GM18907 (cell line): ENCODE data around the gene ULBP2.
"Not testable (repeated sequence)": the region's sequence is repeated elsewhere in the genome, so short reads cannot be mapped to it uniquely, and the experiment has no call there.

ENCODE experiments used
- ATAC-seq: cut with Tn5 transposase; IDR thresholded peaks from one replicate; pipeline ENCODE4 v1.9.1; 2021; ENCODE audit warnings: mild to moderate bottlenecking, moderate library complexity; ENCODE audit not compliant: unreplicated experiment

ULBP2 gene

DNA sequence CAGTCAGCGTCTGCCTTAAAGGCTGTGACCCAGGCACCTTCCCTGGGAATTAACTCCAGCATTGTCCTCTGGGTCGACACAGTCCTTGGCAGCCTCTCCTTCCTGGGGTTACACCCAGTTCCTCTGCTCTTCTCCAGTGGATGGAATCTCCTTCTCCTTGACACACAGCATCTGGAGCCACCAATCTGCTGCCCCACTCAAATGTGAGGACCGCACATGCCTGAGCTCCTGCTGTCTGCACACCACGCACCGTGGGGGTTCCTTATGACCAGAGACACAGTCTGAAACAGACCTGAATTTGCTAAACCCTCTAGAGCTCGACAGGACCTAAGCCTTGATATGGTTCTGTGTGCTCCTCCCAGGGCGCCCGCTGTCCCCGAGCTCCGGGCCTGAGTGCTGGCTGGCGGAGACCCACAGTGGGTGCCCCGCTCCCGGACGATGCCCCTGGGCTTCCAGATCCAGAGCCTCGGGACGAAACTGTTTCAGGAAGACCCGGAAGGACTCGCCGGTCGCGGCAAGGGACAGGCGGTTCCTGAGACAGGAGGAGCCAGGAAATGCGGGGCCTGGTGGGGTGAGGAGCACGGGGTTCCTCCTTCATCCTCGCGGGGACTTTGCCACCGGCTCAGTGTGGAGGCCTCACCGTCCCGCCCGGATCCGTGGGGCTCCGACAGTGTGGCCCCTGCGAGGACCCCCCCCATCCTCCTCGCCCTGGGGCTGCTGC lies 16.4 kb upstream of the ULBP2 start:
- no peak for ATAC-seq

GRCh38 chr6:149925974-149926777 lies 15.6 kb upstream of the ULBP2 start:
- no peak for ATAC-seq

- ATAC-seq: not testable (repeated sequence)
Observed at GRCh38 chr6:149927025-149927424, 14.8 kb upstream of the ULBP2 start.

DNA sequence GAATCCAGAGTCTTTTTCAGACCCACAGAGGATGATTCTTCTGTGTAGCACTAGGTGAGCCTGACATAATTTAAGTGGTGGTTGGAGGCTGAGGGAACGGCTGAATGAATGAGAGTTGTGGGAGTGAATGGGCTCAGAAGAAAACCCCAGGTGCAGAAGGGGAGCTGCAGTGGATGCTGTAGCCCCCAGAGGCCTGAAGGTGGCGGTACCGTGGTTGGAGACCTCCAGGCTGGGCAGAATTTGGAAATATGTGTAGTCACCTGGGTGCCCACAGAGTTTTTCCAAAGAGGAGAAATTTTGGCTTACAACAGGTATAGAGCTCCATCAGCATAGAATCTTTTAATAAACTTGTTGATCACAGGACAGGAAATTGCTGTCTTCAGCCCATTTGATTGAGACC lies 12.4 kb upstream of the ULBP2 start:
- no peak for ATAC-seq

DNA sequence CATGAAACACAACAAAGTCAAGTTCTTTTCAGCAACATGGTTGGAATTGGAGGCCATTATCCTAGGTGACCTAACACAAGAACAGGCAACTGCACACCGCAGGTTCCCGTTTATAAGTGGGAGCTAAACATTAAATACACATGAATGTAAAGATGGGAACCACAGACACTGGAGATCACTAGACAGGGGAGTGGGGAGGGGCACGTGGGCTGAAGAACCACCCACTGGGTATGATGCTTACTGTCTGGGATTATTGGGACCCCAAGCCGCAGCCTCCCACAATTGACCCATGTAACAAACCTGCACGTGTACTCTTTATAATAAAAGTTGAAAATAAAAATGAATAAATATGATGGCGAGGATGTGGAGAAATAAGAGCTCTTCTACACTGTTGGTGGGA lies 10.3 kb upstream of the ULBP2 start:
- ATAC-seq: no peak

DNA sequence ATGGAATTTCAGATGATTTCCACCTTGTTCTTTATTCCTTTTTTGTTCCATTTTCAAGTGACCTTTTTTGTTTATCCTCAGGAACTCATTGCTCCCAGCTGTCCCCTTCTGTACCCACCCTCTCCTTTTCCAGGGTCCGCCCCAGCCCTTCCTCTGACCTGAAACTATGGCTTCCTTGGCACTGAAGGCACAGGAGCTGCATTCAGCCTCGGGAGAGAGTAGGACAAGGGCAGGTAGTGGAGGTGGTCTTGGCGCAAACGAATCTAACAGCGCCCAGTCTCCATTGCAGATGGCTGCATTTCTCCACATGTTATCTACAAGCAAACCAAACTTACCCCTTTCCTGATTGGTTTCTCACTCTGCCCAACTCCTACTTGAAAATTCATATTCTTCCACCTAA lies 8.8 kb upstream of the ULBP2 start:
- no peak for ATAC-seq

DNA sequence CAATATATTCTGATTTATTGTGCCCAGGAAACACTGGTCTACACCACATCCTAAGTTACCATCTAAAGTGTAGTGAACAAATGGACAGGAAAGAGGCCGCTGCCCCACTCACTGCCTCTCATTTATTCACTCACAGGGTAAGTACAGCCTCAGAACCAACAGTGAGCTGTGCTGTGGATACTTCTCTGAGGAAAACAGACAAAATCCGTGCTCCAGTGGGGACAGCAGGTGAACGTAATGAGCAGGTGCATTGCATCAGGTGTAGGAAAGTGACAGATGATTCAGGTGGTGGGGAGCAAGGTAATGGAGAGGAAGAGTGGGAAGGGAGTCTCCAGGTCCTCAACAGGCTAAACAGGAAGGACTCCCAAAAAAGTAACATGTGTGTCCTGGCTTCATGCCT lies 8.4 kb upstream of the ULBP2 start:
- no peak for ATAC-seq

GRCh38 chr6:149934249-149935156 lies 7.3 kb upstream of the ULBP2 start:
- no peak for ATAC-seq

DNA sequence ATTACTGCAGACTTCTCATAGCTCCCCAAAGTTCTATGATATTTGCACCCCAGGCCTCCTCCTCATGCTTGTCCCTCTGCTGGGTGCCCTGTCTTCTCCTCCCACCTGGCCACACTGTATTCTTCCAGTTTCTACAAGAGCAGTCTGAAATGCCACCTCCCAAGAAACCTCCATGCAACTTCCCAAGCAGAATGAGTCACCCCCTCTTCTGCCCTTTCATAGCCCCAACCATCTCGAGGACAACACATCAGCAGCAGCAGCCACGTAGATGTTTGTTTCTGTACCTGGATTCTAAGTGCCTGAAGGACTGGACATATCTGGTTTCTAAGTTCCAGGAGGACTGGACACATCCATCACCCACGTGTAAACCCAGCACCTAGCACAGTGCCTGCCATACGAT lies 6.6 kb upstream of the ULBP2 start:
- no peak for ATAC-seq

GRCh38 chr6:149935668-149936067 lies 6.1 kb upstream of the ULBP2 start:
- no peak for ATAC-seq

DNA sequence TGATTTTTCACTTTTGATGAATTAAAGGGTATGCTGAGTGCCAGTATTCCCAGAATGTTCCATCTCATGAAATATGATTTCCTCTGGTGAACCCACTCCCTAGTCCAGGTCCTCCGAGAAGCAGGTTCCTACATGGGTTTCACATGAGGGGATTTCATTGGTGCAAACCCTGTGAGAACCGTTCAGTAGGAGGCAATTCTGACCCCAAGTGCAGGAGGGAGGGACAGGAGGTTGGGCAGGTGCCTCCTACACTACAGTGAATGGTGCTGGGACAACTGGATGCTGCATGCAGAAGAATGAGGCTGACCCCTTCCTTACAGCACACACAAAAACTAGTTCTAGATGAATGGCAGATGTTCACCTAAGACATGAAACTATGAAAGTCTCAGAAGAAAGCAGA lies 5.1 kb upstream of the ULBP2 start:
- no peak for ATAC-seq

GRCh38 chr6:149938013-149938570 lies 3.7 kb upstream of the ULBP2 start:
- ATAC-seq: not testable (repeated sequence)

DNA sequence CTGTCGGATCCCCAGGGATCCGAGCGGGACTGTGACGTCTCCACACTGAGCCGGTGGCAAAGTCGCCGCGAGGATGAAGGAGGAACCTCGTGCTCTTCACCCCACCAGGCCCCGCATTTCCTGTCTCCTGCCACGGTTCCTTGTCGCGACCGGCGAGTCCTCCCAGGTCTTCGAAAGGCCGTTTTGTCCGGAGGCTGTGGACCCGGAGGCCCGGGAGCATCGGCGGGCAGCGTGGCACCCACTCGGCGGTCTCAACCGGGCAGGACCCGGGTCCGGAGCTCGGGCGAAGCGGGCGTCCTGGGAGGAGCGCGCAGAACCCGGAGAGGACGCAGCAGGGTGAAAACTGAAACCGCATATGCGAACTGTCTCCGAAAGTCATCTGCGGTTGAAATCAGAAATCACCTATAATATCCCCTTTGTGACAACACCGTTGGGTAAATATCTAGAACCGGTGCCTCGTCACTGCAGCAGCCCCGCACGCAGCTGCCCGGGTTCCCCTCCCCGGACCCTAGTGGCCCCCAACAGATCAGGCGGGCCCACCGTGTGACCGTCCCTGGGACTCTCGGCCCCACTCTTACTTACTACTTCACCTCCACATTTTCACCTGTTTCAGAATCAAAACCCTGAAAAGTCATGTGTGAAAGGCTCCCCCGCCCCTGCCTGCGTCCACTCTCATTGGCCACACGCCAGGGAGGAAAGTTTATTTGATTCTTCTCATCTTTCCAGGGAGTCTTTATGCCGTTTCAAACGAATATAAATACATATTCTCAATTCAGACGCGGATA lies 3.1 kb upstream of the ULBP2 start:
- peak; percentile 77 for ATAC-seq

GRCh38 chr6:149939356-149939648 lies 2.5 kb upstream of the ULBP2 start:
- no peak for ATAC-seq

- ATAC-seq: no peak
Observed at GRCh38 chr6:149939909-149940671, 1.7 kb upstream of the ULBP2 start.

GRCh38 chr6:149940672-149940982 lies 1.2 kb upstream of the ULBP2 start:
- ATAC-seq: no peak

GRCh38 chr6:149942461-149942829 lies 631 bp downstream of the ULBP2 start:
- ATAC-seq: no peak

GRCh38 chr6:149943321-149943720 lies 1.5 kb downstream of the ULBP2 start:
- not testable (repeated sequence) for ATAC-seq

GRCh38 chr6:149945276-149945675 lies 3.5 kb downstream of the ULBP2 start:
- ATAC-seq: not testable (repeated sequence)

DNA sequence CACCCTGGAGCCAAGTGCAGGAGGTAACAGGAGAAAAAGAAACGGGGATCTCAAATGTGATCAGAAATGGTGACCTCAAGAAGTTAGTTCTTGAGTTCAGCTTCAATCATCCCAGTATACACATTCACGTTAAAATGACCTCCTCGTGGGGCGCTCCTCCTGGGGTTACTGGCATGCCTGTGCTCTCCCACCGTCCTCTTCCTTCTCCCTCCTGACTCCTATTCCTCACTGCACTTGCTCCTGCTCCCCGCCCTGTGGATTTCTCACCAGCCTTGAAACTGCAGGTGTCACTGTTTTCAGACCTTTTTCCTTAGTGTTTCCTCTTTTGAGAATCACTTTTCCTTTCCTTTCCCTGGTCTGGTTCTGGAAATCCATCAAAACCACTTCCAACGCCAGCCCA lies 4.8 kb downstream of the ULBP2 start:
- not testable (repeated sequence) for ATAC-seq
